HEK293 (cell line): ENCODE results near the gene TTC22.

Experiments used
- CTCF ChIA-PET: fragments of 350-600 bp; formaldehyde crosslinking; extraction: SDS; loops from one replicate; lab custom pipeline; 2021; ENCODE audit warnings: antibody characterized with exemption; lab: Yijun Ruan, JAX
- POLR2A ChIA-PET: fragments of 300-600 bp; formaldehyde crosslinking; extraction: SDS; loops from one replicate; lab custom pipeline; 2020; ENCODE audit warnings: antibody characterized with exemption, inconsistent platforms; lab: Yijun Ruan, JAX
- H3K27ac ChIP-seq: fragments of 200-500 bp; sonication (Bioruptor generic); 2 replicates; pipeline ENCODE4 v1.5.1; 2014; ENCODE audit warnings: low read depth, low read length, control low read depth, inconsistent platforms; ENCODE audit errors: extremely low read depth
- H3K36me3 ChIP-seq, 2 experiments: fragments of 200-500 bp in 1 of 2; sonication (Bioruptor generic) in 1 of 2; 1 replicate in 1 of 2; 2 replicates in 1 of 2; pipeline ENCODE4 v1.5.1; 2014 to 2017; ENCODE audit warnings: inconsistent platforms in 2 of 2, low read length in 2 of 2; ENCODE audit not compliant: control insufficient read depth in 2 of 2, insufficient read depth in 1 of 2
- H3K4me1 ChIP-seq: fragments of 200-500 bp; sonication (Bioruptor generic); 2 replicates; pipeline ENCODE4 v1.5.1; 2014; ENCODE audit warnings: mild to moderate bottlenecking, low read length, inconsistent platforms; ENCODE audit not compliant: control insufficient read depth, insufficient read depth
- H3K4me3 ChIP-seq: 2 replicates; pipeline ENCODE4 v1.5.1; 2011; ENCODE audit warnings: low read depth, mild to moderate bottlenecking, control low read depth, low read length, moderate library complexity
- H3K9me3 ChIP-seq: fragments of 200-500 bp; sonication (Bioruptor generic); 2 replicates; pipeline ENCODE4 v1.5.1; 2014; ENCODE audit warnings: low read depth, low read length, inconsistent platforms; ENCODE audit not compliant: control insufficient read depth, insufficient read depth
- CTCF ChIP-seq: fragments of 450-650 bp; formaldehyde crosslinking; IDR thresholded peaks from 2 replicates; pipeline ENCODE4 v1.5.1; 2016; ENCODE audit warnings: missing biosample characterization, missing genetic modification characterization
- GLIS1 ChIP-seq: fragments of 450-650 bp; formaldehyde crosslinking; IDR thresholded peaks from 2 replicates; pipeline ENCODE4 v1.5.1; 2016; ENCODE audit warnings: missing biosample characterization, missing genetic modification characterization
- GLIS2 ChIP-seq: fragments of 450-650 bp; formaldehyde crosslinking; IDR thresholded peaks from 2 replicates; pipeline ENCODE4 v1.5.1; 2016; ENCODE audit warnings: missing biosample characterization, missing genetic modification characterization
- KLF9 ChIP-seq: fragments of 450-650 bp; formaldehyde crosslinking; IDR thresholded peaks from 2 replicates; pipeline ENCODE4 v1.5.1; 2016; ENCODE audit warnings: missing biosample characterization, missing genetic modification characterization, low read depth
- YY2 ChIP-seq: fragments of 450-650 bp; formaldehyde crosslinking; IDR thresholded peaks from 2 replicates; pipeline ENCODE4 v1.5.1; 2016; ENCODE audit warnings: missing biosample characterization, missing genetic modification characterization
- ZBTB1 ChIP-seq: fragments of 450-650 bp; formaldehyde crosslinking; IDR thresholded peaks from 2 replicates; pipeline ENCODE4 v1.5.1; 2016; ENCODE audit warnings: missing biosample characterization, missing genetic modification characterization
- ZBTB48 ChIP-seq: fragments of 450-650 bp; formaldehyde crosslinking; IDR thresholded peaks from 2 replicates; pipeline ENCODE4 v1.5.1; 2016; ENCODE audit warnings: missing biosample characterization, missing genetic modification characterization
- ZBTB7A ChIP-seq: fragments of 450-650 bp; formaldehyde crosslinking; IDR thresholded peaks from 2 replicates; pipeline ENCODE4 v1.5.1; 2016; ENCODE audit warnings: low read depth, missing biosample characterization, missing genetic modification characterization
- ZNF10 ChIP-seq: fragments of 450-650 bp; formaldehyde crosslinking; IDR thresholded peaks from 2 replicates; pipeline ENCODE4 v1.5.1; 2017; ENCODE audit warnings: missing biosample characterization, missing genetic modification characterization
- ZNF169 ChIP-seq: fragments of 450-650 bp; formaldehyde crosslinking; IDR thresholded peaks from 2 replicates; pipeline ENCODE4 v1.5.1; 2016; ENCODE audit warnings: missing biosample characterization, missing genetic modification characterization
- ZNF202 ChIP-seq: fragments of 450-650 bp; formaldehyde crosslinking; IDR thresholded peaks from 2 replicates; pipeline ENCODE4 v1.5.1; 2016; ENCODE audit warnings: missing biosample characterization, missing genetic modification characterization, borderline replicate concordance
- ZNF311 ChIP-seq: fragments of 450-650 bp; formaldehyde crosslinking; IDR thresholded peaks from 2 replicates; pipeline ENCODE4 v1.5.1; 2017; ENCODE audit warnings: missing biosample characterization, missing genetic modification characterization, borderline replicate concordance
- ZNF362 ChIP-seq: fragments of 450-650 bp; formaldehyde crosslinking; IDR thresholded peaks from 2 replicates; pipeline ENCODE4 v1.5.1; 2016; ENCODE audit warnings: missing biosample characterization, missing genetic modification characterization
- ZNF404 ChIP-seq: fragments of 450-650 bp; formaldehyde crosslinking; IDR thresholded peaks from 2 replicates; pipeline ENCODE4 v1.5.1; 2017; ENCODE audit warnings: missing biosample characterization, missing genetic modification characterization
- ZNF416 ChIP-seq: fragments of 450-650 bp; formaldehyde crosslinking; IDR thresholded peaks from 2 replicates; pipeline ENCODE4 v1.5.1; 2016; ENCODE audit warnings: missing biosample characterization, missing genetic modification characterization
- ZNF473 ChIP-seq: fragments of 450-650 bp; formaldehyde crosslinking; IDR thresholded peaks from 2 replicates; pipeline ENCODE4 v1.5.1; 2017; ENCODE audit warnings: missing biosample characterization, missing genetic modification characterization
- ZNF529 ChIP-seq: fragments of 450-650 bp; formaldehyde crosslinking; IDR thresholded peaks from 2 replicates; pipeline ENCODE4 v1.5.1; 2017; ENCODE audit warnings: missing genetic modification characterization, missing biosample characterization; ENCODE audit not compliant: insufficient replicate concordance
- ZNF549 ChIP-seq: fragments of 450-650 bp; IDR thresholded peaks from 2 replicates; pipeline ENCODE4 v1.5.1; 2018; ENCODE audit warnings: missing biosample characterization, missing genetic modification characterization, mild to moderate bottlenecking, inconsistent platforms, moderate library complexity
- ZNF600 ChIP-seq: fragments of 450-650 bp; formaldehyde crosslinking; IDR thresholded peaks from 2 replicates; pipeline ENCODE4 v1.5.1; 2016; ENCODE audit warnings: missing biosample characterization, missing genetic modification characterization
- ZNF707 ChIP-seq: fragments of 450-650 bp; formaldehyde crosslinking; IDR thresholded peaks from 2 replicates; pipeline ENCODE4 v1.5.1; 2016; ENCODE audit warnings: missing biosample characterization, missing genetic modification characterization
- ZNF792 ChIP-seq: fragments of 450-650 bp; formaldehyde crosslinking; IDR thresholded peaks from 2 replicates; pipeline ENCODE4 v1.5.1; 2016; ENCODE audit warnings: missing biosample characterization, missing genetic modification characterization
- ZNF843 ChIP-seq: fragments of 450-650 bp; formaldehyde crosslinking; IDR thresholded peaks from 2 replicates; pipeline ENCODE4 v1.5.1; 2016; ENCODE audit warnings: missing biosample characterization, missing genetic modification characterization

TTC22 gene

DNA sequence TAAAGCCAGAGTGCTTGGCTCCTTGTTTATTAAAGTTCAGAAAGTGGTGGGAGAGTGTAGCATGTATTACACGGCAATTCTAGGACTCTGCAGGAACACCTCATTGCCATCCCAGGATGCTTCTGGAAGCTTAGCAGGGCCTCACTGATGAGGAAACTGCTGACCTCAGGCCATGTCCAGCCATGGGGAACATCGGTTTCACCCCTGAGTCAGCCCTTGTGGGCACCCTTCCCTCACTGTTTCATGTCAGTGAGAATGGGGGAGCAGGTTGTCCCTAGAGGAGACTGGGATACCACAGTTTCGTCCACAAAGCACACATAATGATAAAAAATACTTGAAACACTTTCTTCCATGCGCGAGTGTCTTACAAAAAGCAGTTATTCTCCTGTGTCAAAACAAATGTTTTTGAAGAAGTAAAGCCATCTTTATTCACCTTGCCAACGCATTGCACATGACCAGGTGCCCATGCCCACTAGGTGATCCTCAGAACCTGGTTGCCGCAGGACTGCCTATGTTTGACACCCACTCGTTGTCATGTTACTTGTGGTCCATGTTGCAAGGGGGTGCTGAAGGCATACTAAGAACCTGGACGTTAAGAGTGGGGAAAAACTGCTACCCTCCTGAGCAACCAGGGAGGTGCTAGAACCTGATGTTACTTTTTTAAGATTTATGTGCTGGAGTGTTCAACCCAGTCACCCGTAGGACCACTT, 41.2 kb upstream of the TTC22 start:
- H3K9me3 ChIP-seq = no peaks in the 10 kb centered on the region
- H3K4me1 ChIP-seq = no peaks in the 10 kb centered on the region
- TF ChIP-seq GLIS1 = no peak
- TF ChIP-seq ZNF202 (tag by site-specific recombination) = no peak
- TF ChIP-seq ZNF473 (tag by site-specific recombination) = no peak
- TF ChIP-seq ZBTB48 (tag by site-specific recombination) = no peak
- H3K4me3 ChIP-seq = no peak overlapping the region
- ChIA-PET POLR2A (interaction anchor here (0.5 kb wide), 1 partner anchor 93 kb away, joined by 3 read pairs; no protein-coding TSS in a partner anchor), CTCF (interaction anchor here (0.7 to 0.8 kb wide), 2 partner anchors 33 to 171 kb away, joined by 3 to 4 read pairs; no protein-coding TSS in a partner anchor)
- no peaks in the 10 kb centered on the region for H3K36me3 ChIP-seq
- H3K27ac ChIP-seq = no peak overlapping the region

DNA sequence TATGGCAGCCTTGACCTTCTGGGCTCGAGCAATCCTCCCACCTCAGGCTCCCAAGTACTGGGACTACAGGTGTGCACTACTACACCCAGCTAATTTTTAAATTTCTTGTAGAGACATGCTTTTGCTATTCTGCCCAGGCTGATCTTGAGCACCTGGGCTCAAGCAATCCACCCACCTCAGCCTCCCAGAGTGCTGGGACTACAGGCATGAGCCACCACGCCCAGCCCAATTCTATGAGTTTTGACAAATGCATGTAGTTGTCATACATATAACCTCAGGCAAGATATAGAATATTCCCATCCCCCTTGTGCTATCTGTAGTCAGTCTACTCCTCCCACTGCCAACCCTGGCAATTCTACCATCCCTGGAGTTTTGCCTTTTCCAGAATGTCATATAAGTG, 38.7 kb upstream of the TTC22 start:
- no peak for TF ChIP-seq YY2 (tag by site-specific recombination)
- TF ChIP-seq ZNF416 = no peak
- no peak for TF ChIP-seq ZBTB1 (tag by site-specific recombination)
- TF ChIP-seq ZBTB7A (tag by site-specific recombination) = no peak
- no peak for TF ChIP-seq ZNF549 (tag by site-specific recombination)
- no peak for TF ChIP-seq CTCF (tag by site-specific recombination)
- TF ChIP-seq KLF9 (tag by site-specific recombination) = no peak
- TF ChIP-seq ZNF600 (tag by site-specific recombination) = no peak
- TF ChIP-seq ZNF169 = no peak
- no peak for TF ChIP-seq ZNF362 (tag by site-specific recombination)
- no peak for TF ChIP-seq ZNF311 (tag by site-specific recombination)
- no peak for TF ChIP-seq ZNF792 (tag by site-specific recombination)
- no peak for TF ChIP-seq ZNF404
- no peak for TF ChIP-seq ZNF707 (tag by site-specific recombination)
- TF ChIP-seq ZNF10 (tag by site-specific recombination) = no peak
- no peak for TF ChIP-seq ZNF843
- no peak for TF ChIP-seq ZNF529 (tag by site-specific recombination)
- no peak for TF ChIP-seq ZBTB48 (tag by site-specific recombination)
- TF ChIP-seq GLIS2 = no peak
- CTCF ChIA-PET = no interaction called here
- POLR2A ChIA-PET = interaction anchor here (0.6 kb wide), 1 partner anchor 218 kb away, joined by 7 read pairs; no protein-coding TSS in a partner anchor

More for the DNA sequence above, 38.7 kb upstream of the TTC22 start:
- Histone ChIP-seq H3K9me3 (no peaks in the 10 kb centered on the region), H3K4me3 (no peak overlapping the region), H3K27ac (no peak overlapping the region), H3K36me3 (no peaks in the 10 kb centered on the region), H3K4me1 (no peaks in the 10 kb centered on the region)
